Midbrain (tissue), 1 donor: ENCODE data around the gene FKBP14.
"Not testable (repeated sequence)": the region's sequence is repeated elsewhere in the genome, so short reads cannot be mapped to it uniquely, and the experiment has no call there.

ENCODE experiments used
- DNase-seq: peaks from one replicate; lab custom pipeline; 2025; lab: John Stamatoyannopoulos, UW

The FKBP14 gene

GRCh38 chr7:29989257-29989995 lies 37.1 kb downstream of the FKBP14 start, which contains the start of gene SCRN1:
TSS of gene SCRN1 (minus strand) at chr7:29989801. CDS start at chr7:29969067, 20,734 bp downstream.
- DNase-seq, result peak; percentile 49

- DNase-seq, result peak; percentile 69
Measured at GRCh38 chr7:29988424-29989256, 37.9 kb downstream of the FKBP14 start.

- no peak for DNase-seq
Measured at GRCh38 chr7:29987811-29988317, 38.6 kb downstream of the FKBP14 start.

- no peak for DNase-seq
Measured at GRCh38 chr7:29987083-29987482, 39.4 kb downstream of the FKBP14 start.

GRCh38 chr7:29980151-29980550 lies 46.4 kb downstream of the FKBP14 start:
- no peak for DNase-seq

- no peak for DNase-seq
Measured at GRCh38 chr7:29977886-29978651, 48.4 kb downstream of the FKBP14 start.

- no peak for DNase-seq
Measured at GRCh38 chr7:29976673-29977415, 49.7 kb downstream of the FKBP14 start.

- DNase-seq, result no peak
Measured at GRCh38 chr7:29976266-29976665, 50.2 kb downstream of the FKBP14 start.

- no peak for DNase-seq
Measured at GRCh38 chr7:29975561-29975960, 50.9 kb downstream of the FKBP14 start.

GRCh38 chr7:29974286-29974685 lies 52.2 kb downstream of the FKBP14 start:
- DNase-seq, result no peak

- DNase-seq, result no peak
Measured at GRCh38 chr7:29972315-29972669, 54.2 kb downstream of the FKBP14 start.

- DNase-seq, result no peak
Measured at GRCh38 chr7:29971566-29972314, 54.8 kb downstream of the FKBP14 start.

GRCh38 chr7:29970158-29970557 lies 56.3 kb downstream of the FKBP14 start:
- no peak for DNase-seq

- no peak for DNase-seq
Measured at GRCh38 chr7:29969738-29970137, 56.8 kb downstream of the FKBP14 start.

- DNase-seq, result peak; percentile 40
Measured at GRCh38 chr7:29968683-29969395, 57.7 kb downstream of the FKBP14 start.

- DNase-seq, result peak; percentile 54
Measured at GRCh38 chr7:29965030-29965429, 61.5 kb downstream of the FKBP14 start.

- no peak for DNase-seq
Measured at GRCh38 chr7:29962035-29962434, 64.5 kb downstream of the FKBP14 start.

GRCh38 chr7:29961611-29962010 lies 64.9 kb downstream of the FKBP14 start:
- not testable (repeated sequence) for DNase-seq
